HepG2 (cell line): Measurements from ENCODE around the gene RBM47. TPM values are rescaled to one million over a fixed set of nuclear protein-coding genes. Genes with fewer than 3 reads are reported as not detected.

ENCODE experiments used
- ARNT2 ChIP-seq: sonication (generic); formaldehyde crosslinking; IDR thresholded peaks from 2 replicates; pipeline ENCODE4 v1.8.0; 2022; ENCODE audit warnings: mild to moderate bottlenecking, low read depth, missing genetic modification reagents, moderate library complexity
- EHMT2 ChIP-seq: fragments of 200-600 bp; sonication (generic); IDR thresholded peaks from 2 replicates; pipeline ENCODE4 v1.7.0; 2017; ENCODE audit warnings: antibody characterized with exemption, low read depth, low read length, borderline replicate concordance
- EP300 ChIP-seq, 3 experiments: sonication (generic) in 1 of 3; formaldehyde crosslinking in 1 of 3; IDR thresholded peaks; 2 replicates each; pipeline versions ENCODE4 v1.5.1 to v1.6.1; 2011 to 2020; ENCODE audit warnings: low read depth in 2 of 3, low read length in 2 of 3, borderline replicate concordance in 1 of 3, improper control_type of control experiment in 1 of 3, mild to moderate bottlenecking in 1 of 3, missing genetic modification reagents in 1 of 3, moderate library complexity in 1 of 3
- FOXC1 ChIP-seq: sonication (generic); formaldehyde crosslinking; IDR thresholded peaks from 2 replicates; pipeline ENCODE4 v1.8.0; 2022; ENCODE audit warnings: mild to moderate bottlenecking, missing genetic modification reagents, borderline replicate concordance
- FOXK1 ChIP-seq: sonication (generic); formaldehyde crosslinking; IDR thresholded peaks from 2 replicates; pipeline ENCODE4 v1.4.0; 2020; ENCODE audit warnings: low read depth, missing genetic modification reagents, borderline replicate concordance
- GTF3A ChIP-seq: sonication (generic); formaldehyde crosslinking; conservative IDR thresholded peaks from 2 replicates; pipeline ENCODE4 v1.4.0; 2020; ENCODE audit warnings: mild to moderate bottlenecking, missing genetic modification reagents
- IKZF4 ChIP-seq: sonication (generic); formaldehyde crosslinking; IDR thresholded peaks from 2 replicates; pipeline ENCODE4 v1.5.1; 2020; ENCODE audit warnings: borderline replicate concordance, mild to moderate bottlenecking, low read depth, missing genetic modification reagents; ENCODE audit errors: not compliant biosample characterization
- KDM5B ChIP-seq: sonication (generic); formaldehyde crosslinking; IDR thresholded peaks from 2 replicates; pipeline ENCODE4 v1.4.0; 2020; ENCODE audit warnings: missing genetic modification reagents, mild to moderate bottlenecking, borderline replicate concordance
- LCORL ChIP-seq, 2 experiments: fragments of 450-650 bp in 1 of 2; sonication (generic) in 1 of 2; formaldehyde crosslinking in 1 of 2; IDR thresholded peaks; 2 replicates each; pipeline versions ENCODE4 v1.5.0 to v1.6.1; 2017 to 2020; ENCODE audit warnings: antibody characterized with exemption in 1 of 2, missing genetic modification reagents in 1 of 2
- PAX8 ChIP-seq: sonication (generic); formaldehyde crosslinking; IDR thresholded peaks from 2 replicates; pipeline ENCODE4 v1.8.0; 2022; ENCODE audit warnings: mild to moderate bottlenecking, missing genetic modification reagents, borderline replicate concordance
- ZNF12 ChIP-seq: sonication (generic); formaldehyde crosslinking; IDR thresholded peaks from 2 replicates; pipeline ENCODE4 v1.5.0; 2020; ENCODE audit warnings: missing genetic modification reagents
- ZNF343 ChIP-seq: sonication (generic); formaldehyde crosslinking; IDR thresholded peaks from 2 replicates; pipeline ENCODE4 v1.4.0; 2020; ENCODE audit warnings: mild to moderate bottlenecking, missing genetic modification reagents
- ZNF350 ChIP-seq: sonication (generic); formaldehyde crosslinking; IDR thresholded peaks from 2 replicates; pipeline ENCODE4 v1.4.0; 2020; ENCODE audit warnings: mild to moderate bottlenecking, low read depth, missing genetic modification reagents, borderline replicate concordance
- ZNF431 ChIP-seq: sonication (generic); formaldehyde crosslinking; IDR thresholded peaks from 2 replicates; pipeline ENCODE4 v1.9.0; 2022; ENCODE audit warnings: missing genetic modification reagents, low read depth, mild to moderate bottlenecking, borderline replicate concordance
- ZNF644 ChIP-seq: IDR thresholded peaks from 2 replicates; pipeline ENCODE4 v1.6.1; 2016; ENCODE audit warnings: low read depth
- ZNF879 ChIP-seq: sonication (generic); formaldehyde crosslinking; IDR thresholded peaks from 2 replicates; pipeline ENCODE4 v1.8.1; 2023; ENCODE audit warnings: missing genetic modification reagents
- polyA plus RNA-seq, 8 experiments: library from polyadenylated mRNA; depleted of rRNA in 3 of 8; stranded (reverse) in 7 of 8; unstranded in 1 of 8; fragments of >200 nt; fragmentation: Illumina TruSeq in 4 of 8; extraction: Trizol in 4 of 8; gene quantifications; 2 replicates each; pipeline versions ENCODE4 v1.2.1 to v1.2.3, GENCODE V29; 2011 to 2016; ENCODE audit warnings: low read depth in 4 of 8, missing spikeins in 1 of 8, mixed read lengths in 1 of 8; ENCODE audit not compliant: insufficient read depth in 1 of 8
- total RNA-seq, 5 experiments: library from RNA; depleted of rRNA; stranded (reverse); fragments of >200 nt; fragmentation: Illumina TruSeq; extraction: Trizol; gene quantifications; 2 replicates each; pipeline ENCODE4 v1.2.3, GENCODE V29; 2016; ENCODE audit warnings: low read depth in 1 of 5
- TF ChIP-seq, protein P1 (sequence below): sonication (generic); formaldehyde crosslinking; IDR thresholded peaks from 2 replicates; pipeline ENCODE4 v1.5.1; 2020; ENCODE audit warnings: mild to moderate bottlenecking, missing genetic modification reagents
- TF ChIP-seq, protein P2 (sequence below): fragments of 450-650 bp; IDR thresholded peaks from 2 replicates; pipeline ENCODE4 v1.6.1; 2017
- TF ChIP-seq, protein P3 (sequence below): sonication (generic); IDR thresholded peaks from 2 replicates; pipeline ENCODE4 v1.6.1; 2016; ENCODE audit warnings: low read depth, borderline replicate concordance
- TF ChIP-seq, protein P4 (sequence below): IDR thresholded peaks from 2 replicates; pipeline ENCODE4 v1.6.1; 2016; ENCODE audit warnings: low read depth, borderline replicate concordance

The RBM47 gene
- total and polyA plus RNA-seq, 2 of the 13 experiments (the other 11 are each of a cell fraction or from before 2014, with no cell fraction given): 1.2 to 2.5 TPM

DNA sequence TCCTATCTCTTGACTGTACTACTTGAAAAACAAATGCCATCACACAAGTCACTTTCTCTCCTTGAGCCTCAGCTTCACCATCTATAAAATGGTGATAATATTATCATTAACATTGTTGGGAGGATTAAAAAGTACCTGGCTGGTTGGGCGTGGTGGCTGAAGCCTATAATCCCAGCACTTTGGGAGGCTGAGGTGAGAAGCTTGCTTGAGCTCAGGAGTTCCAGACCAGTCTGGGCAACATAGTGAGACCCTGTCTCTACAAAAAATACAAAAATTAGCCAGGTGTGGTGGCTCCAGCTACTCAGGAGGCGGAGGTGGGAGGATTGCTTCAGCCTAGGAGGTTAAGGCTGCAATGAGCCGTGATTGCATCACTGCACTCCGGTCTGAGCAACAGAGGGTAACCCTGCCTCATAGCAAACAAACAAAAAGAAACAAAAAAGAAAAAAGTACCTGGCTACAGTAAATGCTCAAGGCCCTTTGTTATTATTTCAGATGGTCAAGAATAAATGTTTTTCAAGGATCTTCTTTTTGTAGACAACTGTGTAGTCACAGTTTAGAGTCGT, 174.2 kb downstream of the RBM47 start (continued):
- TF ChIP-seq, protein P1, sequence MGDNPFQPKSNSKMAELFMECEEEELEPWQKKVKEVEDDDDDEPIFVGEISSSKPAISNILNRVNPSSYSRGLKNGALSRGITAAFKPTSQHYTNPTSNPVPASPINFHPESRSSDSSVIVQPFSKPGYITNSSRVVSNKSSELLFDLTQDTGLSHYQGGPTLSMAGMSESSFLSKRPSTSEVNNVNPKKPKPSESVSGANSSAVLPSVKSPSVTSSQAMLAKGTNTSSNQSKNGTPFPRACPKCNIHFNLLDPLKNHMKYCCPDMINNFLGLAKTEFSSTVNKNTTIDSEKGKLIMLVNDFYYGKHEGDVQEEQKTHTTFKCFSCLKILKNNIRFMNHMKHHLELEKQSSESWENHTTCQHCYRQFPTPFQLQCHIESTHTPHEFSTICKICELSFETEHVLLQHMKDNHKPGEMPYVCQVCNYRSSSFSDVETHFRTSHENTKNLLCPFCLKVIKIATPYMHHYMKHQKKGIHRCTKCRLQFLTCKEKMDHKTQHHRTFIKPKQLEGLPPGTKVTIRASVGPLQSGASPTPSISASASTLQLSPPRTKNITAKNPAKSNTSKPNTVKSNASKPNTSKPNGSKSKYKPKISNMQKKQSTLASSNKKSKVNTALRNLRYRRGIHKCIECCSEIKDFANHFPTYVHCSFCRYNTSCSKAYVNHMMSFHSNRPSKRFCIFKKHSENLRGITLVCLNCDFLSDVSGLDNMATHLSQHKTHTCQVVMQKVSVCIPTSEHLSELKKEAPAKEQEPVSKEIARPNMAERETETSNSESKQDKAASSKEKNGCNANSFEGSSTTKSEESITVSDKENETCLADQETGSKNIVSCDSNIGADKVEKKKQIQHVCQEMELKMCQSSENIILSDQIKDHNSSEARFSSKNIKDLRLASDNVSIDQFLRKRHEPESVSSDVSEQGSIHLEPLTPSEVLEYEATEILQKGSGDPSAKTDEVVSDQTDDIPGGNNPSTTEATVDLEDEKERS: no peak
- TF ChIP-seq IKZF4: no peak
- no peak for TF ChIP-seq ZNF350 (CRISPR knock-in tag)
- TF ChIP-seq FOXK1 (CRISPR knock-in tag): peak; percentile 37; the same call in 1 of the 2 replicates
- 0 out of 2 replicates have a peak, but pooled peaks have one; percentile 25 for TF ChIP-seq ZNF644 (CRISPR knock-in tag)
- TF ChIP-seq ARNT2 (CRISPR knock-in tag): no peak
- no peak for TF ChIP-seq ZNF431
- no peak for TF ChIP-seq EP300 (IDR thresholded peaks at IDR 0.05; ENCODE audit: low read depth in 2 of 2, low read length in 2 of 2)
- no peak for TF ChIP-seq EP300 (CRISPR knock-in tag; IDR thresholded peaks at IDR 0.05; ENCODE audit: borderline replicate concordance)
- TF ChIP-seq PAX8 (CRISPR knock-in tag): no peak
- no peak for TF ChIP-seq ZNF879 (CRISPR knock-in tag)
- TF ChIP-seq, protein P2, sequence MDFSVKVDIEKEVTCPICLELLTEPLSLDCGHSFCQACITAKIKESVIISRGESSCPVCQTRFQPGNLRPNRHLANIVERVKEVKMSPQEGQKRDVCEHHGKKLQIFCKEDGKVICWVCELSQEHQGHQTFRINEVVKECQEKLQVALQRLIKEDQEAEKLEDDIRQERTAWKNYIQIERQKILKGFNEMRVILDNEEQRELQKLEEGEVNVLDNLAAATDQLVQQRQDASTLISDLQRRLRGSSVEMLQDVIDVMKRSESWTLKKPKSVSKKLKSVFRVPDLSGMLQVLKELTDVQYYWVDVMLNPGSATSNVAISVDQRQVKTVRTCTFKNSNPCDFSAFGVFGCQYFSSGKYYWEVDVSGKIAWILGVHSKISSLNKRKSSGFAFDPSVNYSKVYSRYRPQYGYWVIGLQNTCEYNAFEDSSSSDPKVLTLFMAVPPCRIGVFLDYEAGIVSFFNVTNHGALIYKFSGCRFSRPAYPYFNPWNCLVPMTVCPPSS: no peak
- TF ChIP-seq, protein P3, sequence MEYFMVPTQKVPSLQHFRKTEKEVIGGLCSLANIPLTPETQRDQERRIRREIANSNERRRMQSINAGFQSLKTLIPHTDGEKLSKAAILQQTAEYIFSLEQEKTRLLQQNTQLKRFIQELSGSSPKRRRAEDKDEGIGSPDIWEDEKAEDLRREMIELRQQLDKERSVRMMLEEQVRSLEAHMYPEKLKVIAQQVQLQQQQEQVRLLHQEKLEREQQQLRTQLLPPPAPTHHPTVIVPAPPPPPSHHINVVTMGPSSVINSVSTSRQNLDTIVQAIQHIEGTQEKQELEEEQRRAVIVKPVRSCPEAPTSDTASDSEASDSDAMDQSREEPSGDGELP: no peak
- no peak for TF ChIP-seq ZNF12 (CRISPR knock-in tag)
- no peak for TF ChIP-seq KDM5B (CRISPR knock-in tag)
- no peak for TF ChIP-seq LCORL (IDR thresholded peaks at IDR 0.05)
- peak; percentile 53; the same call in 1 of the 2 replicates for TF ChIP-seq LCORL (CRISPR knock-in tag; IDR thresholded peaks at IDR 0.05)
- no peak for TF ChIP-seq FOXC1 (CRISPR knock-in tag)
- TF ChIP-seq GTF3A: no peak
- TF ChIP-seq, protein P4, sequence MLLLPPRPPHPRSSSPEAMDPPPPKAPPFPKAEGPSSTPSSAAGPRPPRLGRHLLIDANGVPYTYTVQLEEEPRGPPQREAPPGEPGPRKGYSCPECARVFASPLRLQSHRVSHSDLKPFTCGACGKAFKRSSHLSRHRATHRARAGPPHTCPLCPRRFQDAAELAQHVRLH: no peak
- TF ChIP-seq ZNF343: no peak
- TF ChIP-seq EHMT2: no peak
